ENCODE results near the gene NKAIN2. TPM values are rescaled to one million over a fixed set of nuclear protein-coding genes. Genes with fewer than 3 reads are reported as not detected.

Gene NKAIN2
- total and polyA plus RNA-seq, 9 of the 15 experiments (the other 6 are each of a cell fraction or from before 2014, with no cell fraction given): not detected

- H3K9ac ChIP-seq (ENCODE audit: insufficient read depth in 1 of 2, low read depth in 2 of 2, low read length in 2 of 2): no peak overlapping the region
- no peaks in the 10 kb centered on the region for H3K36me3 ChIP-seq (ENCODE audit: control insufficient read depth, insufficient read depth, low read length)
- H2AFZ ChIP-seq (ENCODE audit: low read depth, low read length): no peak overlapping the region
- FAIRE-seq (no peak), ATAC-seq (no peak), DNase-seq (ENCODE audit: extremely low read depth in 1 of 4, low spot score in 3 of 4) (no peak)
- intact Hi-C loops (cut with micrococcal nuclease): no loop called here
- no peaks in the 10 kb centered on the region for H4K20me1 ChIP-seq (replicated peaks; ENCODE audit: control insufficient read depth, insufficient read depth, low read length)
- 0% methylated on average over 1 of the region's 1 CpG for WGBS (ENCODE audit: insufficient coverage, low coverage, missing lambda C conversion rate)
- H3K9me3 ChIP-seq (replicated peaks; ENCODE audit: control insufficient read depth, insufficient read depth, low read depth, low read length): no peaks in the 10 kb centered on the region; the same call in none of the 2 replicates
- ChIA-PET CTCF (ENCODE audit: low intra/inter-chr PET ratio) (no interaction called here), POLR2A (no interaction called here)
- no TSS peak for BruUV-seq (replicated peaks)
- no peak overlapping the region for H3K4me2 ChIP-seq (ENCODE audit: insufficient read depth, low read length)
- H3K4me3 ChIP-seq: no peak overlapping the region
- no peaks in the 10 kb centered on the region for H3K27me3 ChIP-seq (ENCODE audit: control insufficient read depth in 2 of 2, insufficient read depth in 2 of 2, low read length in 2 of 2)
- TF ChIP-seq FIP1L1 (IDR thresholded peaks at IDR 0.05; ENCODE audit: low read depth, low read length, poor library complexity, severe bottlenecking) (no peak), CBX1 (IDR thresholded peaks at IDR 0.05; ENCODE audit: low read depth) (no peak), HDAC2 (IDR thresholded peaks at IDR 0.05) (no peak), ZNF146 (CRISPR knock-in tag; IDR thresholded peaks at IDR 0.05; ENCODE audit: unreplicated experiment) (no peak), TAF15 (IDR thresholded peaks at IDR 0.05; ENCODE audit: low read depth, low read length) (no peak), ZNF551 (CRISPR knock-in tag; IDR thresholded peaks at IDR 0.05) (no peak)
- TF ChIP-seq, protein P1, sequence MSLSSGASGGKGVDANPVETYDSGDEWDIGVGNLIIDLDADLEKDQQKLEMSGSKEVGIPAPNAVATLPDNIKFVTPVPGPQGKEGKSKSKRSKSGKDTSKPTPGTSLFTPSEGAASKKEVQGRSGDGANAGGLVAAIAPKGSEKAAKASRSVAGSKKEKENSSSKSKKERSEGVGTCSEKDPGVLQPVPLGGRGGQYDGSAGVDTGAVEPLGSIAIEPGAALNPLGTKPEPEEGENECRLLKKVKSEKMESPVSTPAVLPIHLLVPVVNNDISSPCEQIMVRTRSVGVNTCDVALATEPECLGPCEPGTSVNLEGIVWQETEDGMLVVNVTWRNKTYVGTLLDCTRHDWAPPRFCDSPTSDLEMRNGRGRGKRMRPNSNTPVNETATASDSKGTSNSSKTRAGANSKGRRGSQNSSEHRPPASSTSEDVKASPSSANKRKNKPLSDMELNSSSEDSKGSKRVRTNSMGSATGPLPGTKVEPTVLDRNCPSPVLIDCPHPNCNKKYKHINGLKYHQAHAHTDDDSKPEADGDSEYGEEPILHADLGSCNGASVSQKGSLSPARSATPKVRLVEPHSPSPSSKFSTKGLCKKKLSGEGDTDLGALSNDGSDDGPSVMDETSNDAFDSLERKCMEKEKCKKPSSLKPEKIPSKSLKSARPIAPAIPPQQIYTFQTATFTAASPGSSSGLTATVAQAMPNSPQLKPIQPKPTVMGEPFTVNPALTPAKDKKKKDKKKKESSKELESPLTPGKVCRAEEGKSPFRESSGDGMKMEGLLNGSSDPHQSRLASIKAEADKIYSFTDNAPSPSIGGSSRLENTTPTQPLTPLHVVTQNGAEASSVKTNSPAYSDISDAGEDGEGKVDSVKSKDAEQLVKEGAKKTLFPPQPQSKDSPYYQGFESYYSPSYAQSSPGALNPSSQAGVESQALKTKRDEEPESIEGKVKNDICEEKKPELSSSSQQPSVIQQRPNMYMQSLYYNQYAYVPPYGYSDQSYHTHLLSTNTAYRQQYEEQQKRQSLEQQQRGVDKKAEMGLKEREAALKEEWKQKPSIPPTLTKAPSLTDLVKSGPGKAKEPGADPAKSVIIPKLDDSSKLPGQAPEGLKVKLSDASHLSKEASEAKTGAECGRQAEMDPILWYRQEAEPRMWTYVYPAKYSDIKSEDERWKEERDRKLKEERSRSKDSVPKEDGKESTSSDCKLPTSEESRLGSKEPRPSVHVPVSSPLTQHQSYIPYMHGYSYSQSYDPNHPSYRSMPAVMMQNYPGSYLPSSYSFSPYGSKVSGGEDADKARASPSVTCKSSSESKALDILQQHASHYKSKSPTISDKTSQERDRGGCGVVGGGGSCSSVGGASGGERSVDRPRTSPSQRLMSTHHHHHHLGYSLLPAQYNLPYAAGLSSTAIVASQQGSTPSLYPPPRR (CRISPR knock-in tag; IDR thresholded peaks at IDR 0.05; ENCODE audit: borderline replicate concordance): no peak
- TF ChIP-seq, protein P2, sequence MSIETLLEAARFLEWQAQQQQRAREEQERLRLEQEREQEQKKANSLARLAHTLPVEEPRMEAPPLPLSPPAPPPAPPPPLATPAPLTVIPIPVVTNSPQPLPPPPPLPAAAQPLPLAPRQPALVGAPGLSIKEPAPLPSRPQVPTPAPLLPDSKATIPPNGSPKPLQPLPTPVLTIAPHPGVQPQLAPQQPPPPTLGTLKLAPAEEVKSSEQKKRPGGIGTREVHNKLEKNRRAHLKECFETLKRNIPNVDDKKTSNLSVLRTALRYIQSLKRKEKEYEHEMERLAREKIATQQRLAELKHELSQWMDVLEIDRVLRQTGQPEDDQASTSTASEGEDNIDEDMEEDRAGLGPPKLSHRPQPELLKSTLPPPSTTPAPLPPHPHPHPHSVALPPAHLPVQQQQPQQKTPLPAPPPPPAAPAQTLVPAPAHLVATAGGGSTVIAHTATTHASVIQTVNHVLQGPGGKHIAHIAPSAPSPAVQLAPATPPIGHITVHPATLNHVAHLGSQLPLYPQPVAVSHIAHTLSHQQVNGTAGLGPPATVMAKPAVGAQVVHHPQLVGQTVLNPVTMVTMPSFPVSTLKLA (conservative IDR thresholded peaks at IDR 0.05): no peak
- no peaks in the 10 kb centered on the region for H3K9me1 ChIP-seq (ENCODE audit: control insufficient read depth, insufficient read depth, low read length)
- H3K79me2 ChIP-seq (ENCODE audit: control insufficient read depth, insufficient read depth, low read length): no peaks in the 10 kb centered on the region
- in situ Hi-C loops (cut with MboI): no loop called here
- H3K4me1 ChIP-seq (replicated peaks in 1 of 2; ENCODE audit: control insufficient read depth in 2 of 2, insufficient read depth in 2 of 2, low read length in 2 of 2): no peaks in the 10 kb centered on the region
- H3K27ac ChIP-seq (ENCODE audit: extremely low read depth, low read depth, low read length): no peak overlapping the region
Measured at GRCh38 chr6:123945386-123945785, 141.7 kb downstream of the NKAIN2 start.
